Hepatocyte (in vitro differentiated cells): ENCODE data around the gene E2F1.

Source experiments
- CTCF ChIP-seq: fragments of 200-600 bp; sonication (generic); IDR thresholded peaks from 2 replicates; pipeline ENCODE4 v1.5.1; 2016; ENCODE audit warnings: antibody characterized with exemption, mild to moderate bottlenecking; ENCODE audit not compliant: poor library complexity
- EZH2 ChIP-seq: fragments of 200-600 bp; sonication (generic); IDR thresholded peaks from 2 replicates; pipeline ENCODE4 v1.6.1; 2016; ENCODE audit warnings: antibody characterized with exemption, mild to moderate bottlenecking, borderline replicate concordance
- EZH2phosphoT487 ChIP-seq: fragments of 200-600 bp; sonication (generic); IDR thresholded peaks from one replicate; pipeline ENCODE4 v1.6.1; 2018; ENCODE audit warnings: antibody characterized with exemption, mild to moderate bottlenecking, low read depth, moderate library complexity; ENCODE audit not compliant: unreplicated experiment, severe bottlenecking

- TF ChIP-seq CTCF (no peak), EZH2 (no peak), EZH2phosphoT487 (no peak)
Observed at GRCh38 chr20:33659341-33660034, 26.7 kb downstream of the E2F1 start.
